Measurements from ENCODE around the gene ZNF112.

The ZNF112 gene

GRCh38 chr19:44346556-44346955 lies 9.9 kb downstream of the ZNF112 start:
- Histone ChIP-seq H3K4me2 (ENCODE audit: low read depth, low read length, poor library complexity, severe bottlenecking) (no peak overlapping the region), H4K20me1 (ENCODE audit: insufficient read depth, low read length, poor library complexity, severe bottlenecking) (no peaks in the 10 kb centered on the region), H3K79me2 (ENCODE audit: insufficient read depth, low read length) (no peaks in the 10 kb centered on the region), H3K36me3 (ENCODE audit: insufficient read depth, low read length) (no peaks in the 10 kb centered on the region), H3K9ac (ENCODE audit: low read depth, low read length, poor library complexity, severe bottlenecking) (no peak overlapping the region), H3K27me3 (ENCODE audit: insufficient read depth, low read length, poor library complexity, severe bottlenecking) (no peaks in the 10 kb centered on the region), H3K9me2 (replicated peaks; ENCODE audit: low read depth, low read length) (0 out of 2 replicates have a peak, but pooled peaks cover 6% of the 10 kb centered on the region), H2AFZ (ENCODE audit: low read length) (no peak overlapping the region), H3F3A (ENCODE audit: low read depth) (no peaks in the 10 kb centered on the region), H3K4me3 (ENCODE audit: low read length, poor library complexity, severe bottlenecking) (no peak overlapping the region), H3K4me1 (ENCODE audit: insufficient read depth, low read length, poor library complexity, severe bottlenecking) (no peaks in the 10 kb centered on the region), H3K9me3 (ENCODE audit: insufficient read depth, low read depth, low read length) (0 out of 2 replicates have a peak, but pooled peaks cover 6% of the 10 kb centered on the region)
- no peak for TF ChIP-seq EZH2phosphoT487 (IDR thresholded peaks at IDR 0.05; ENCODE audit: borderline replicate concordance)
- no peak for TF ChIP-seq CTCF (conservative IDR thresholded peaks at IDR 0.05; ENCODE audit: low read length)

DNA sequence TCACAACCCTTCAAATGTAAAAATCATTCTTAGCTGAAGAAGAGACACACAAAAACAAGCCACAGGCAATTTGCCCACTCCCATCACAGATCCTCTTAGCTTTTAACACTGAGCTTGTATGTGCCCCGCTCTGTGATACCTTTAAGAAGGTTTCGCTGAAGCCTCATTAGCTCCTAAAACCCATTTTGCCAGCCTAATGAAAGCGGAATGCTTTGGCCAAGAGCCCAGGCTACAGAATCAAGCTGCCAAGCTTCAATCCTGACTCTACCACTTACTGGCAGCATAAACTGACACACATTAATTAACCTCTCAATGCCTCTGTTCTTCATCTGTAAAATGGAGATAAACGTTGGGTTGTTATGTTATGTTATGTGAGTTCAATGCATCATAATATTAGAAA lies 10.5 kb downstream of the ZNF112 start:
- H3F3A ChIP-seq (ENCODE audit: low read depth), result no peaks in the 10 kb centered on the region
- no peak overlapping the region for H3K4me2 ChIP-seq (ENCODE audit: low read depth, low read length, poor library complexity, severe bottlenecking)
- no peak overlapping the region for H2AFZ ChIP-seq (ENCODE audit: low read length)
- H3K9ac ChIP-seq (ENCODE audit: low read depth, low read length, poor library complexity, severe bottlenecking), result no peak overlapping the region
- 0 out of 2 replicates have a peak, but pooled peaks cover 9% of the 10 kb centered on the region for H3K9me3 ChIP-seq (ENCODE audit: insufficient read depth, low read depth, low read length)
- no peaks in the 10 kb centered on the region for H3K79me2 ChIP-seq (ENCODE audit: insufficient read depth, low read length)
- TF ChIP-seq EZH2phosphoT487 (IDR thresholded peaks at IDR 0.05; ENCODE audit: borderline replicate concordance), result no peak
- TF ChIP-seq CTCF (conservative IDR thresholded peaks at IDR 0.05; ENCODE audit: low read length), result no peak
- 0 out of 2 replicates have a peak, but pooled peaks cover 4% of the 10 kb centered on the region for H3K9me2 ChIP-seq (replicated peaks; ENCODE audit: low read depth, low read length)
- no peaks in the 10 kb centered on the region for H4K20me1 ChIP-seq (ENCODE audit: insufficient read depth, low read length, poor library complexity, severe bottlenecking)
- H3K4me3 ChIP-seq (ENCODE audit: low read length, poor library complexity, severe bottlenecking), result no peak overlapping the region
- no peaks in the 10 kb centered on the region for H3K27me3 ChIP-seq (ENCODE audit: insufficient read depth, low read length, poor library complexity, severe bottlenecking)
- H3K36me3 ChIP-seq (ENCODE audit: insufficient read depth, low read length), result no peaks in the 10 kb centered on the region
- no peaks in the 10 kb centered on the region for H3K4me1 ChIP-seq (ENCODE audit: insufficient read depth, low read length, poor library complexity, severe bottlenecking)

GRCh38 chr19:44344255-44344654 lies 12.2 kb downstream of the ZNF112 start:
- Histone ChIP-seq H3K9ac (ENCODE audit: low read depth, low read length, poor library complexity, severe bottlenecking) (no peak overlapping the region), H3K79me2 (ENCODE audit: insufficient read depth, low read length) (no peaks in the 10 kb centered on the region), H3K4me2 (ENCODE audit: low read depth, low read length, poor library complexity, severe bottlenecking) (no peak overlapping the region), H3K4me1 (ENCODE audit: insufficient read depth, low read length, poor library complexity, severe bottlenecking) (no peaks in the 10 kb centered on the region), H3K36me3 (ENCODE audit: insufficient read depth, low read length) (no peaks in the 10 kb centered on the region), H4K20me1 (ENCODE audit: insufficient read depth, low read length, poor library complexity, severe bottlenecking) (no peaks in the 10 kb centered on the region), H3K4me3 (ENCODE audit: low read length, poor library complexity, severe bottlenecking) (no peak overlapping the region), H3F3A (ENCODE audit: low read depth) (no peaks in the 10 kb centered on the region), H2AFZ (ENCODE audit: low read length) (no peak overlapping the region), H3K27me3 (ENCODE audit: insufficient read depth, low read length, poor library complexity, severe bottlenecking) (no peaks in the 10 kb centered on the region), H3K9me3 (ENCODE audit: insufficient read depth, low read depth, low read length) (0 out of 2 replicates have a peak, but pooled peaks cover 9% of the 10 kb centered on the region), H3K9me2 (replicated peaks; ENCODE audit: low read depth, low read length) (no peaks in the 10 kb centered on the region)
- TF ChIP-seq EZH2phosphoT487 (IDR thresholded peaks at IDR 0.05; ENCODE audit: borderline replicate concordance) (no peak), CTCF (conservative IDR thresholded peaks at IDR 0.05; ENCODE audit: low read length) (no peak)

Measured in Loucy (cell line).